Caco-2 (cell line): ENCODE measurements around the gene BTBD9. TPM values are rescaled to one million over a fixed set of nuclear protein-coding genes. Genes with fewer than 3 reads are reported as not detected.

Experiments used
- BruUV-seq: library from RNA; stranded (reverse); fragments of 400-500 nt; replicated peaks from 2 replicates; lab custom pipeline; 2021; lab: Mats Ljungman, UMichigan
- CTCF ChIA-PET: fragments of 300-600 bp; sonication (Branson Sonifier 250); formaldehyde crosslinking; loops from one replicate; lab custom pipeline; 2022; ENCODE audit warnings: antibody characterized with exemption; lab: Charles Lee
- POLR2A ChIA-PET: fragments of 300-600 bp; sonication (Branson Sonifier 250); formaldehyde crosslinking; loops from one replicate; lab custom pipeline; 2022; ENCODE audit warnings: antibody characterized with exemption; lab: Charles Lee
- DNase-seq, 2 experiments: peaks; one replicate each; pipeline versions ENCODE4 v3.0.0 to v3.0.0-alpha.2; 2020 to 2022
- H3K27me3 ChIP-seq: replicated peaks from 2 replicates; pipeline ENCODE4 v1.6.0; 2011; ENCODE audit warnings: low read length; ENCODE audit not compliant: control insufficient read depth, insufficient read depth
- H3K36me3 ChIP-seq: 2 replicates; pipeline ENCODE4 v1.5.1; 2011; ENCODE audit warnings: low read length; ENCODE audit not compliant: control insufficient read depth, insufficient read depth
- H3K4me1 ChIP-seq: fragments of 250-450 bp; sonication (Bioruptor Pico); 2 replicates; pipeline ENCODE4 v1.5.1; 2020; ENCODE audit warnings: mild to moderate bottlenecking
- H3K4me3 ChIP-seq: 2 replicates; pipeline ENCODE4 v1.5.1; 2011; ENCODE audit warnings: low read depth, mild to moderate bottlenecking, control low read depth, low read length
- H3K9me3 ChIP-seq: fragments of 250-450 bp; sonication (Bioruptor Pico); 2 replicates; pipeline ENCODE4 v1.5.1; 2020; ENCODE audit warnings: mild to moderate bottlenecking, moderate library complexity
- H3K27ac Mint-ChIP-seq: one replicate; pipeline ENCODE4 v1.8.0; 2022; ENCODE audit warnings: mixed read lengths; ENCODE audit not compliant: unreplicated experiment
- H3K27me3 Mint-ChIP-seq: one replicate; pipeline ENCODE4 v1.8.0; 2022; ENCODE audit warnings: mixed read lengths; ENCODE audit not compliant: insufficient read depth, unreplicated experiment
- H3K36me3 Mint-ChIP-seq: one replicate; pipeline ENCODE4 v1.8.0; 2022; ENCODE audit warnings: mild to moderate bottlenecking, mixed read lengths; ENCODE audit not compliant: insufficient read depth, unreplicated experiment
- H3K4me1 Mint-ChIP-seq: one replicate; pipeline ENCODE4 v1.8.0; 2022; ENCODE audit warnings: low read depth, mixed read lengths; ENCODE audit not compliant: unreplicated experiment
- H3K4me3 Mint-ChIP-seq: one replicate; pipeline ENCODE4 v1.8.0; 2022; ENCODE audit warnings: mild to moderate bottlenecking, moderate library complexity, mixed read lengths; ENCODE audit not compliant: unreplicated experiment
- H3K9me3 Mint-ChIP-seq: one replicate; pipeline ENCODE4 v1.8.0; 2022; ENCODE audit warnings: mixed read lengths; ENCODE audit not compliant: unreplicated experiment
- intact Hi-C: fragments of 100-400 bp; cut with micrococcal nuclease; formaldehyde crosslinking; loops from one replicate; pipeline ENCODE4 v1.10.0; 2022; ENCODE audit not compliant: unreplicated experiment
- total RNA-seq: library from RNA; stranded (reverse); gene quantifications from 2 replicates; pipeline ENCODE4 v1.2.3, GENCODE V29; 2022
- TF ChIP-seq, protein P1 (sequence below), 2 experiments: fragments of 200-600 bp in 1 of 2; IDR thresholded peaks; 1 replicate in 1 of 2; 2 replicates in 1 of 2; pipeline versions ENCODE4 v1.5.1 to v1.8.0; 2011 to 2022; ENCODE audit warnings: antibody characterized with exemption in 1 of 2, control low read depth in 1 of 2, inconsistent platforms in 1 of 2, low read depth in 1 of 2, low read length in 1 of 2, mild to moderate bottlenecking in 1 of 2, moderate library complexity in 1 of 2; ENCODE audit not compliant: insufficient read depth in 1 of 2, severe bottlenecking in 1 of 2, unreplicated experiment in 1 of 2

BTBD9 gene
- total RNA-seq, 1 experiment from 2014 or later = 19.6 TPM

DNA sequence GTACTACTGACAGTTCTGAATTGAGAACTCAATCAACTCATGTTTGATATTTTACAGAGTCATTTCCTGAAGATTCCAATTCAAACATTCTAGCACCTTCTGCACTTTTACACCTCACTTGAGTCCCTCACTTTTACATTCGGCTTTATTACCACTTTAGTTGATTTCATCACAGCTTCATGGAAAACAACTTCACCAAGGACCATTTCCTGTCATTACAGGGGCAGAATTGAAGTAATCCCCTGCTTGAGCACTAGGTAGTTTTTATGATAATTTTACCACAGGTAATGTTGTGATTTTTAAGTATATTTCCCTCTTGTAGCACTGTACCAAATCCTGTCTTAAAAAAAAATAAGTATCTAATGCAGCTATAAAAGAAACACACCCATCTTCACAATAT is 312.9 kb downstream of the BTBD9 start:
- H3K4me1 ChIP-seq = no peaks in the 10 kb centered on the region
- CTCF ChIA-PET = no interaction called here
- H3K36me3 Mint-ChIP-seq = no peaks in the 10 kb centered on the region
- no peak for DNase-seq
- POLR2A ChIA-PET = no interaction called here
- H3K27me3 Mint-ChIP-seq = no peaks in the 10 kb centered on the region
- intact Hi-C loops = no loop called here
- no peak overlapping the region for H3K27ac Mint-ChIP-seq
- H3K4me3 Mint-ChIP-seq = no peak overlapping the region
- no peaks in the 10 kb centered on the region for H3K4me1 Mint-ChIP-seq
- no peaks in the 10 kb centered on the region for H3K9me3 ChIP-seq
- no peaks in the 10 kb centered on the region for H3K9me3 Mint-ChIP-seq
- no peak overlapping the region for H3K4me3 ChIP-seq
- H3K27me3 ChIP-seq = no peaks in the 10 kb centered on the region
- BruUV-seq = no TSS peak
- TF ChIP-seq, protein P1, sequence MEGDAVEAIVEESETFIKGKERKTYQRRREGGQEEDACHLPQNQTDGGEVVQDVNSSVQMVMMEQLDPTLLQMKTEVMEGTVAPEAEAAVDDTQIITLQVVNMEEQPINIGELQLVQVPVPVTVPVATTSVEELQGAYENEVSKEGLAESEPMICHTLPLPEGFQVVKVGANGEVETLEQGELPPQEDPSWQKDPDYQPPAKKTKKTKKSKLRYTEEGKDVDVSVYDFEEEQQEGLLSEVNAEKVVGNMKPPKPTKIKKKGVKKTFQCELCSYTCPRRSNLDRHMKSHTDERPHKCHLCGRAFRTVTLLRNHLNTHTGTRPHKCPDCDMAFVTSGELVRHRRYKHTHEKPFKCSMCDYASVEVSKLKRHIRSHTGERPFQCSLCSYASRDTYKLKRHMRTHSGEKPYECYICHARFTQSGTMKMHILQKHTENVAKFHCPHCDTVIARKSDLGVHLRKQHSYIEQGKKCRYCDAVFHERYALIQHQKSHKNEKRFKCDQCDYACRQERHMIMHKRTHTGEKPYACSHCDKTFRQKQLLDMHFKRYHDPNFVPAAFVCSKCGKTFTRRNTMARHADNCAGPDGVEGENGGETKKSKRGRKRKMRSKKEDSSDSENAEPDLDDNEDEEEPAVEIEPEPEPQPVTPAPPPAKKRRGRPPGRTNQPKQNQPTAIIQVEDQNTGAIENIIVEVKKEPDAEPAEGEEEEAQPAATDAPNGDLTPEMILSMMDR (IDR thresholded peaks at IDR 0.05; ENCODE audit: insufficient read depth in 1 of 2, low read depth in 1 of 2, low read length in 1 of 2, severe bottlenecking in 1 of 2, unreplicated experiment in 1 of 2) = no peak
- no peaks in the 10 kb centered on the region for H3K36me3 ChIP-seq

DNA sequence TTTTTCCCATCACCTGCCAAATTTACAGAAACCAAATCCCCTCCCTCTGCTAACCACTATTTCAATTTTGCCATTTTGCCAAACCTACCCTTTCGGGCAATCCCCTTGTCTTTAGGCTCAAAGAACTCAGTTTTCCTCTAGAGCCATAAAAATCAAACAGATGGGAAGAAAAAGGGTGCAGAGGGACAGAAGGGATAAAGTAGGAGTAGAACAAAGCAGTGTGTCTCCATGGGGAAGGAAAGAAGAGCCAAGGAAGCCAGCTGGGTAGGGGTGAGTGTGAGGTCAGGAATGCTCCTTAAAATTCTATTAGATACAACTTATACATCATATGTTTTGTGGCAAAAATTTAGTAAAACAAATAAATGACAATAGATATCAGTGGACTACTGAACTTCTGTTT is 316.5 kb downstream of the BTBD9 start:
- H3K27me3 Mint-ChIP-seq = no peaks in the 10 kb centered on the region
- no peak overlapping the region for H3K4me3 Mint-ChIP-seq
- TF ChIP-seq, protein P1 (IDR thresholded peaks at IDR 0.05; ENCODE audit: insufficient read depth in 1 of 2, low read depth in 1 of 2, low read length in 1 of 2, severe bottlenecking in 1 of 2, unreplicated experiment in 1 of 2) = no peak
- H3K27ac Mint-ChIP-seq = no peak overlapping the region
- no peaks in the 10 kb centered on the region for H3K4me1 ChIP-seq
- no peaks in the 10 kb centered on the region for H3K36me3 ChIP-seq
- H3K4me3 ChIP-seq = no peak overlapping the region
- no TSS peak for BruUV-seq
- no peaks in the 10 kb centered on the region for H3K9me3 Mint-ChIP-seq
- ChIA-PET POLR2A (no interaction called here), CTCF (no interaction called here)
- intact Hi-C loops = no loop called here
- no peaks in the 10 kb centered on the region for H3K9me3 ChIP-seq
- H3K36me3 Mint-ChIP-seq = no peaks in the 10 kb centered on the region
- H3K27me3 ChIP-seq = no peaks in the 10 kb centered on the region
- peaks cover 6% of the 10 kb centered on the region for H3K4me1 Mint-ChIP-seq
- DNase-seq = no peak

DNA sequence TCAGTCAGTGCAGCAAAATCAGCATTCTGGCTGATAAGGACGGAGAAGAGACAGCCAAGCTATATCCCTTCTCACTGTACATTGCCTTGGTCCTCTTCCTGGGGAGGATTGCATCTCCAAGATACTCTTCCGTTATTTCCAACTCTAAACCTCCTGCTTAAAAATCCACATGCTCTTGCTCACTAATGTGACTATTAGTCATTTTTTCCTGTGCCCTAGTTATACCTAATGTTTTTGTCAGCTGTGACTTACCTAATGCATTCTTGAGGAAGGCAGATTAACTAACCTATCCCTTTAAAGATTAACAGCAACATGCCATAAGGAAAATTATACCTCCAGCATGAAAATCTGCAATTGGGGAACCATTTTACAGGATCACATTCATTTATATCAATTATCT is 317.6 kb downstream of the BTBD9 start:
- Histone ChIP-seq H3K4me1 (no peaks in the 10 kb centered on the region), H3K9me3 (no peaks in the 10 kb centered on the region), H3K4me3 (no peak overlapping the region), H3K36me3 (no peaks in the 10 kb centered on the region), H3K27me3 (no peaks in the 10 kb centered on the region)
- no peaks in the 10 kb centered on the region for H3K36me3 Mint-ChIP-seq
- no TSS peak for BruUV-seq
- intact Hi-C loops = no loop called here
- peaks cover 6% of the 10 kb centered on the region for H3K4me1 Mint-ChIP-seq
- H3K27me3 Mint-ChIP-seq = no peaks in the 10 kb centered on the region
- ChIA-PET CTCF (interaction anchor here (0.5 kb wide), 1 partner anchor 310 kb away, joined by 3 read pairs; no protein-coding TSS in a partner anchor), POLR2A (no interaction called here)
- no peak overlapping the region for H3K4me3 Mint-ChIP-seq
- no peaks in the 10 kb centered on the region for H3K9me3 Mint-ChIP-seq
- TF ChIP-seq, protein P1 (IDR thresholded peaks at IDR 0.05; ENCODE audit: insufficient read depth in 1 of 2, low read depth in 1 of 2, low read length in 1 of 2, severe bottlenecking in 1 of 2, unreplicated experiment in 1 of 2) = no peak
- no peak overlapping the region for H3K27ac Mint-ChIP-seq
- no peak for DNase-seq
